GM18508 (cell line): ENCODE measurements around the gene SIGLEC12.
A peak's percentile ranks its signal among the peaks of the same experiment; 100 is the strongest.
"Not testable (repeated sequence)": the region's sequence is repeated elsewhere in the genome, so short reads cannot be mapped to it uniquely, and the experiment has no call there.

ENCODE experiments used
- ATAC-seq: cut with Tn5 transposase; IDR thresholded peaks from one replicate; pipeline ENCODE4 v1.9.1; 2021; ENCODE audit warnings: moderate number of reproducible peaks; ENCODE audit not compliant: insufficient read depth, unreplicated experiment

SIGLEC12 gene

GRCh38 chr19:51460164-51460992 is 41.2 kb downstream of the SIGLEC12 start:
- no peak for ATAC-seq

- ATAC-seq = no peak
These were observed 42.6 kb downstream of the SIGLEC12 start for GRCh38 chr19:51458899-51459505.

GRCh38 chr19:51458051-51458645 is 43.5 kb downstream of the SIGLEC12 start, which contains the start of gene SIGLEC8:
SIGLEC8 (minus strand) TSS chr19:51458454; CDS start chr19:51458387, 67 bp downstream.
- no peak for ATAC-seq

- ATAC-seq = no peak
These were observed 44.1 kb downstream of the SIGLEC12 start for GRCh38 chr19:51457351-51458013.

- ATAC-seq = no peak
These were observed 44.9 kb downstream of the SIGLEC12 start for GRCh38 chr19:51456541-51457290.

- ATAC-seq = no peak
These were observed 50.8 kb downstream of the SIGLEC12 start for GRCh38 chr19:51450730-51451307.

GRCh38 chr19:51448411-51449016 is 53.1 kb downstream of the SIGLEC12 start:
- no peak for ATAC-seq

GRCh38 chr19:51448011-51448410 is 53.6 kb downstream of the SIGLEC12 start:
- no peak for ATAC-seq

- ATAC-seq = not testable (repeated sequence)
These were observed 54.1 kb downstream of the SIGLEC12 start for GRCh38 chr19:51447510-51447909.

- ATAC-seq = peak; percentile 90
These were observed 59.9 kb downstream of the SIGLEC12 start for GRCh38 chr19:51441410-51442390.
